Right renal pelvis (tissue), 4 donors: ENCODE measurements around the gene OBSCN. TPM values are rescaled to one million over a fixed set of nuclear protein-coding genes. Genes with fewer than 3 reads are reported as not detected.

ENCODE experiments used
- DNase-seq, 4 donors: peaks; one replicate each; pipeline ENCODE4 v3.0.0-alpha.2; 2013; ENCODE audit warnings: low read depth in 4 of 4, low spot score in 3 of 4, missing footprints in 1 of 4
- polyA plus RNA-seq, 4 donors: library from polyadenylated mRNA; unstranded; fragments of 120-200 nt; gene quantifications; one replicate each; pipeline ENCODE4 v1.2.1, GENCODE V29; 2013; ENCODE audit not compliant: insufficient read length in 4 of 4

The OBSCN gene
- polyA plus RNA-seq, 4 donors: 24.6 to 31.8 (median 28.1) TPM

DNA sequence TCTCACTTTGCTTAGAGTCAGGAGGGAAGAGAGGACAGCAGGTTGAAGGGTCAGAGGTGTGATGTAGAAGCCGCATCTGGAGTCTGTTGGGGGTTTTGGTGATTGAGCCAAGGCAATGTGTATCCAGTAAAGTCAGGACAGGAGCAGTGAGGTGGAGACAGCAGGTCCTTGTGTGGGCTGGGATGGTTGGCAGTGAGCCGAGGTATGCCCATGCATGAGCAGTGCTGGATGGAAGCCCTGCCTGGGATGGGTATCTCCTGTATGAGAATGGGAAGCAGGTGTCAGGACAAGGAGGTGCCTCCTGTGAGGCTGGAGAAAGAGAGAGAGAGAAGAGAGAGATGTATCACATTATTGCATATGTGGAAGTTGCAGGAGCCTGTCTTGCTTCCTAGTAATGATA lies 90.0 kb downstream of the OBSCN start:
- DNase-seq: no peak

DNA sequence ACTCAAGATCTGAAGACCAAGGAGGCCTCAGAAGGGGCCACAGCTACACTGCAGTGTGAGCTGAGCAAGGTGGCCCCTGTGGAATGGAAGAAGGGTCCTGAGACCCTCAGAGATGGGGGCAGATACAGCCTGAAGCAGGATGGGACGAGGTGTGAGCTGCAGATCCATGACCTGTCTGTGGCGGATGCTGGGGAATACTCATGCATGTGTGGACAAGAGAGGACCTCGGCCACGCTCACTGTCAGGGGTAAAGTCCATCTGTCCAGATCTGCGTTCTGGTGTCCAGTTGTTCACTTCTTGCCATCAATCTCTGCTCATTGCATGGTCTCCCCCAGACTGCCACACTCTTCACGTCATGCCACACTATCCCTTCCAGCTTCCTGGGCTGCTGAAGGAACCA lies 90.6 kb downstream of the OBSCN start:
- no peak for DNase-seq

DNA sequence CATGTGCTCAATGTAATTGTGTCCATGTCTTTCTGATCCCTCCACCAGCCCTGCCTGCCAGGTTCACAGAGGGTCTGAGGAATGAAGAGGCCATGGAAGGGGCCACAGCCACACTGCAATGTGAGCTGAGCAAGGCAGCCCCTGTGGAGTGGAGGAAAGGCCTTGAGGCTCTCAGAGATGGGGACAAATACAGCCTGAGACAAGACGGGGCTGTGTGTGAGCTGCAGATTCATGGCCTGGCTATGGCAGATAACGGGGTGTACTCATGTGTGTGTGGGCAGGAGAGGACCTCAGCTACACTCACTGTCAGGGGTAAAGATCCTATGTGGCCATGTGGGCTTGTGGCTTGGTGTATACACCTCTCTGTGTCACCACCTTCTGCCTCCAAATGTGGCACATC lies 91.4 kb downstream of the OBSCN start:
- no peak for DNase-seq

DNA sequence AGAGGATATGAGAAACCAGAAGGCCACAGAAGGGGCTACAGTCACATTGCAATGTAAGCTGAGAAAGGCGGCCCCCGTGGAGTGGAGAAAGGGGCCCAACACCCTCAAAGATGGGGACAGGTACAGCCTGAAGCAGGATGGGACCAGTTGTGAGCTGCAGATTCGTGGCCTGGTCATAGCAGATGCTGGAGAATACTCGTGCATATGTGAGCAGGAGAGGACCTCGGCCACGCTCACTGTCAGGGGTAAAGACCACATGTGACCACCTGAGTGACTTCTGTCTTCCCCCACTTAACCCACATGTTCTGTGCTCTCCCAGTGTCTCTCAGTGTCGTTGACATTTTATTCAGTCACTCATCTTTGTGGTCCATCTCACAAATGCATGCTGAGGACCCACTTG lies 92.1 kb downstream of the OBSCN start:
- no peak for DNase-seq

DNA sequence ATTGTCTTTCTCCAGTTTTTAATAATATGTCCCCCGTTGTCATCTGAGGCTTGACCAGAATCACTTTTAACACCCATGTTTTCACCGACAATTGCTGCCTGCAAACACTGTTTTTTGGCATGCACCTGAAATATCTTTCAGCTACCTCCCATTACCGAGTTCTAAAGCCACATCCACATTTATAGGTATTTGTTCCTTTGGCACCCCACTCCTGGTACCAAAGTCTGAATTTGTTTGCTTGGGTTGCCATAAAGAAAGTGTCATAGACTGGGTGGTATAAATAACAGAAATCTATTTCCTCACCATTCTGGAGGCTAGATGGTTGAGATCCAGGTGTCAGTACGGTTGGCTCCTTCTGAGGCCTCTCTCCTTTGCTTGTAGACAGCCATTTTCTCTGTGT lies 94.2 kb downstream of the OBSCN start:
- DNase-seq: no peak

DNA sequence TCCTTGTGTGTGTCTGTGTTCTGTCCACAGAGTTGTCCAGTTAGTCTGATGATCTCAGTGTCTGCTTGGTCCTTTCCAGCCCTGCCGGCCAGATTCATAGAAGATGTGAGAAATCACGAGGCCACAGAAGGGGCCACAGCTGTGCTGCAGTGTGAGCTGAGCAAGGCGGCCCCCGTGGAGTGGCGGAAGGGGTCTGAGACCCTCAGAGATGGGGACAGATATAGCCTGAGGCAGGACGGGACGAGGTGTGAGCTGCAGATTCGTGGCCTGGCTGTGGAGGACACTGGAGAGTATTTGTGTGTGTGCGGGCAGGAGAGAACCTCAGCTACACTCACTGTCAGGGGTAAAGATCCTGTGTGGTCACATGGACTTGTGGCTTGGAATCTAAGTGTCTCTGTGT lies 95.8 kb downstream of the OBSCN start:
- DNase-seq: no peak

DNA sequence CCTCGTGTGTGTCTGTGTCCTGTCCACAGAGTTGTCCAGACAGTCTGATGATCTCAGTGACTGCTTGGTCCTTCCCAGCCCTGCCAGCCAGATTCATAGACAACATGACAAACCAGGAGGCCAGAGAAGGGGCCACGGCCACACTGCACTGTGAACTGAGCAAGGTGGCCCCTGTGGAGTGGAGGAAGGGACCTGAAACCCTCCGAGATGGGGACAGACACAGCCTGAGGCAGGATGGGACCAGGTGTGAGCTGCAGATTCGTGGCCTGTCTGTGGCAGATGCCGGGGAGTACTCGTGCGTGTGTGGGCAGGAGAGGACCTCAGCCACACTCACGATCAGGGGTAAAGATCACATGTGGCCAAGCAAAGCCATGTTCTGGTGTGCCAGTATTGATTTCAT lies 96.4 kb downstream of the OBSCN start:
- no peak for DNase-seq

DNA sequence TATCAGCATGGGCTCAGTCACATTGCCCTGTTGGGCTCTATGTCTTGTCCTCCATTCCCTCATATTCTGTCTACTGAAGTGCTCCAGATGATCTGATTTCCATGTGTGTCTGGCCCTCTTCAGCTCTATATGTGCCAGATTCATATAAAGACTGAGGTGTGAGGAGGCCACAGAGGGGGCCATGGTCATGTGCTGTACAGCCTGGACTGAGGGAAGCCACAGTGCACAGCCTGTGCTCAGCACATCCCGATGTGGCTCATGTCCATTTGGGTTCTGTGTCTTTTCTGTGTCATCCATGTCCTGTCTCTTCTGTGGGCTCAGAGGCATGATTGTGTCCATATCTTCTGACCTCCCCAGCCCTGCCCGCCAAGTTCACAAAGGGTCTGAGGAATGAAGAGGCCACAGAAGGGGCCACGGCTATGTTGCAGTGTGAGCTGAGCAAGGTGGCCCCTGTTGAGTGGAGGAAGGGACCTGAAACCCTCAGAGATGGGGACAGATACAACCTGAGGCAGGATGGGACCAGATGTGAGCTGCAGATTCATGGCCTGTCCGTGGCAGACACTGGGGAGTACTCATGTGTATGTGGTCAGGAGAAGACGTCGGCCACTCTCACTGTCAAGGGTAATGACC lies 97.0 kb downstream of the OBSCN start:
- no peak for DNase-seq

DNA sequence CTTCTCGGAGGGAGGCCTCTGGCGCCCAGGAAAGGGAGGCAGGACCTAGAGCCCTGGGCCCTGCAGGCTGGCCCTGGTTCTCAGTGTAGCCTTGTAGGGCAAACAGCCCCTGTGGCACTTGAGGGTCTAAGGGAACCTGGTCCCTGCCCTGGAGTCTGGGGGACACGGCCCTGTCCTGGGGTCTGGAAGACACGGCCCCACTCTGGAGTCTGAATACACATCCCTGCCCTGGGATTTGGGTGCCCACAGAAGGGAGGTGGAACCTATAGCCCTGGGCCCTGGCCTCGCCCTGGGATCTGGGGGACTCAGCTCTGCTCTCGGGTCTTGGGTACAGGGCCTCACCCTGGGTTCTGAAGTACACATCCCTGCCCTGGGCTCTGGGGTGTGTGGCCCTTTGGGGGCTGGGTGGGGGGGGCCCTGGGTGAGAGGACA lies 97.9 kb downstream of the OBSCN start:
- DNase-seq: no peak

DNA sequence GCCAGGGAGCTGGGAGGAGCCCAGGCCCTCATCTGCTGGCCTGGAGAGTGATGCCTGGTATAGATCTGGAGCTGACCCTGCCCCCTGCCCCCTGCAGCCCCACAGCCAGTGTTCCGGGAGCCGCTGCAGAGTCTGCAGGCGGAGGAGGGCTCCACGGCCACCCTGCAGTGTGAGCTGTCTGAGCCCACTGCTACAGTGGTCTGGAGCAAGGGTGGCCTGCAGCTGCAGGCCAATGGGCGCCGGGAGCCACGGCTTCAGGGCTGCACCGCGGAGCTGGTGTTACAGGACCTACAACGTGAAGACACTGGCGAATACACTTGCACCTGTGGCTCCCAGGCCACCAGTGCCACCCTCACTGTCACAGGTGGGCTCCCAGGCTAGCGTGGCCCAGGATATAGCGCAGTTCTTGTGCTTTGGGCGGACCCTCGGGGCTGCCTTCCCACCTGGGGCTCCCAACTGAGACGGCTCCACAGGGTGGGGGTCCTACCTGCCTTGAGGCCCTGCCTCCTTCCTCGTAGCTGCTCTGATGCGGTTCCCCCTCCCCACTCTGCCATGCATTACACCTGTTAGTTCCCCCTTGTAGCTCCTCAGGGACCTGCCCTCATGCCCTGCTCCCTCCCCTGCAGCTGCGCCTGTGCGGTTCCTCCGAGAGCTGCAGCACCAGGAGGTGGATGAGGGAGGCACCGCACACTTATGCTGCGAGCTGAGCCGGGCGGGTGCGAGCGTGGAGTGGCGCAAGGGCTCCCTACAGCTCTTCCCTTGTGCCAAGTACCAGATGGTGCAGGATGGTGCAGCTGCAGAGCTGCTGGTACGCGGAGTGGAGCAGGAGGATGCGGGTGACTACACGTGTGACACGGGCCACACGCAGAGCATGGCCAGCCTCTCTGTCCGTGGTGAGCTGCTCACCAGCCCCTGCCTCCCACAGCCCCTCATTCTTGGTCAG lies 98.7 kb downstream of the OBSCN start:
- DNase-seq: no peak

DNA sequence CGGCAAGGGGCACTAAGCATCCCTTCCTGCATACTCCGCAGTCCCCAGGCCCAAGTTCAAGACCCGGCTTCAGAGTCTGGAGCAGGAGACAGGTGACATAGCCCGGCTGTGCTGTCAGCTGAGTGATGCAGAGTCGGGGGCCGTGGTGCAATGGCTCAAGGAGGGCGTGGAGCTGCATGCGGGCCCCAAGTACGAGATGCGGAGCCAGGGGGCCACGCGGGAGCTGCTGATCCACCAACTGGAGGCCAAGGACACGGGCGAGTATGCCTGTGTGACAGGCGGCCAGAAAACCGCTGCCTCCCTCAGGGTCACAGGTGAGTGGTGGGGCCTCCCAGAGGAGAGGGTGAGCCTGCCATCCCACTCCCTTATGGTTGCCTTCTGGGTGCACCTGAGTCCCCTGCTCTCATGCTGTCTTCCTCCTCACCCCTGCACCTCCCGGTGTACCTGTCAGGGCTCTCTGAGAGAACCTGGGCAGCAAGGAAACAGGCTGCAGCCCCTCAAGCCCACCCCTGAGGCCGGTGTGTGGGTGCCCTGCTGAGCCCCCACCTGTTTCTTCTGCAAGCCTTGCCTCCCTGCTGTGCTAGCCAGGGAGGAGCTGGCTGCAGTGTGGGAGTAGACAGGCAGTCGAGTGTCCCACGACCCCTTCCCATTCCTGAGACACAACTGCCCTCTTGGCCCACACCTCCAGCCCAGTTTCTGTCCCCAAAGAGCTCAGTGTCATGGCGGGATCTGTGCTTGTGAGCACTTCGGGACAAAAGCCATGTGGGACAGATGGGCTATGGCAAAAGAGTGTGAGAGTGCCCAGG lies 99.6 kb downstream of the OBSCN start:
- DNase-seq: no peak

DNA sequence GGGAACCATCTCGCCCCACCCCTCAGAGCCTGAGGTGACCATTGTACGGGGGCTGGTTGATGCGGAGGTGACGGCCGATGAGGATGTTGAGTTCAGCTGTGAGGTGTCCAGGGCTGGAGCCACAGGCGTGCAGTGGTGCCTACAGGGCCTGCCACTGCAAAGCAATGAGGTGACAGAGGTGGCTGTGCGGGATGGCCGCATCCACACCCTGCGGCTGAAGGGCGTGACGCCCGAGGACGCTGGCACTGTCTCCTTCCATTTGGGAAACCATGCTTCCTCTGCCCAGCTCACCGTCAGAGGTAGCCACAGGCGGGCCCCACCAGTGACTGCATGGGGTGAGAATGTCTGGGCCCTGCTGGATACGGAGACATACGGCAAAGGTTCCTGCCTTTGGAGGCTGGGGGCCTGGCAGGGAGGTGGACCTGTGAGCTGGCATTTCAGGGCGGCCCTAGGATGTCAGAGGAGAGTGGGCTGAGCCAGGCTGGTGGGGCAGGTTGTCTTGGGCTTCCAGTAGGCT lies 100.3 kb downstream of the OBSCN start:
- DNase-seq: no peak

DNA sequence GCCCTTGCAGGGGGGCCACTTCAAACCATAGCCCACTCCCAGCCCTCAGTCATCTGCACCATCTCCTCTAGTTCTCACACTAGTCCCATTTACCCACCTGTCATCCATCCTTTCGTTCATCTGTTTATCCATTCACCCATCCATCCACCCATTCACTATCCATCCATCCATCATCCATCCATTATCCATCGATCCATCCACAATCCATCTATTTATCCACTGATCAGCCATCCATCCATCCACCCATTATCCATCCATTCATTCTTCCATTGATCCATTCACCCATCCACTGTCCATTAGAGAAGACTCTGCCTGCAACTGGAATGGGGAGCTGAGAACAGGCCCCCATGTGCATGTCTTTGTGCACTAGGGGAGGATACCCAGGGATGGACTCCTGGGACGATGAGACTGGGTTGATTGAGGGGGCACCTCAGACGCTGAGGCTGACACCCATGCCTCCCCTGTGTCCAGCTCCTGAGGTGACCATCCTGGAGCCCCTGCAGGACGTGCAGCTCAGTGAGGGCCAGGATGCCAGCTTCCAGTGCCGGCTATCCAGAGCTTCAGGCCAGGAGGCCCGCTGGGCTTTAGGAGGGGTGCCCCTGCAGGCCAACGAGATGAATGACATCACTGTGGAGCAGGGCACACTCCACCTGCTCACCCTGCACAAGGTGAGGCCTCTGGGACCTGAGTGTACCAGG lies 100.9 kb downstream of the OBSCN start:
- no peak for DNase-seq

DNA sequence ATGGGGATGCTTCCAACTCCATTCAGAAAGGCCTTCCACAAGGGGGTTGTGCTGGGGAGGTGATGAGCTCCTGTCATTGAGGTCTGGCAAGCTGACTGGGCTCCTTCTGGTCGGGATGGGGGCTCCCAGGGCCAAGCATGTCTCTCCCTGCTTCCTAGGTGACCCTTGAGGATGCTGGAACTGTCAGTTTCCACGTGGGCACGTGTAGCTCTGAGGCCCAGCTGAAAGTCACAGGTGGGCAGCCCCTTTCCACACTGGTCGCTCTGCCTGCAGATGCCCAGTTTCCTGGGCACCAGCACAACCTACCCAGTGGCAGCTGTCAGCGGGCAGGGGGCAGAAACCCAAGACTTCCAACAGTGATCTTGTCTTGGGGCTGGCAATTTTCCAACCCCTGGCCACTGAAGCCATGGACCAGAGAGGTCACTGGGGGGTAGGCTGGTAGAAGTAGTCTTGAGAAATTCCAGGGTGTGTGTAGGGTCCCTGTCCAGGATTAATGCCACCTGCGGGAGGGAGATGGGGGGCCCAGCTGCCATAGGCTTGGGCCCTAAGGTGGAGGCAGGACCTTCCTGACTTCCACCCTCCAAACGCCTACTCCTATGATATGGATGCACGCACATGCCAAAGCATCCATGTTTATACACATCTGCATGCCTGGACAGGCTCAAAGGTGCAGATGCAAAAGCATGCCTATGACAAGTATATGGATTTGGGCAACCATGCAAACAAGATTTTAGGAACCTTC lies 101.7 kb downstream of the OBSCN start:
- DNase-seq: no peak

DNA sequence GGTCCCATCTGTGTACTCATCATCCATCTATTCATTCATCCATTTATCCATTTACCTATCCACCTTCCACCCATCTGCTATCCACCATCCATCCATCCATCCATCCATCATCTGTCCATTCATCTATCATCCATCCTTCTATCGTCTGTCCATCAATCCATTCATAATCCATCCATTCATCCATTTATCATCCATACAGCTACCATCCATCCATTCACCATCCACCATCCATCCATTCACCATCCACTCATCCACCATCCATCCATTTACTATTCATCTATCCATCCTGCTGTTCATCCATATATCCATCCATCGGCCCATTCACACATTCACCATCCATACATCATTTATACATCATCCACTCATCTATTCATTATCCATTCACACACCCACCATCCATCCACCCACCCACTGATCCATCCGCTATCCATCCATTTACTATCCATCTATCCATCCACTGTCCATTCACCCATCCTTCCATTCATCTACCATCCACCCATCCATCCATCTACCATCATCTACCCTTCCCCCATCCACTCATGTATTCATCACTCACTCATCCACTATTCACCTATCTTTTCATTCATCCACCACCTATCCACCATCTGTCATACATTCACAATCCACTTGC lies 102.4 kb downstream of the OBSCN start:
- DNase-seq: no peak

DNA sequence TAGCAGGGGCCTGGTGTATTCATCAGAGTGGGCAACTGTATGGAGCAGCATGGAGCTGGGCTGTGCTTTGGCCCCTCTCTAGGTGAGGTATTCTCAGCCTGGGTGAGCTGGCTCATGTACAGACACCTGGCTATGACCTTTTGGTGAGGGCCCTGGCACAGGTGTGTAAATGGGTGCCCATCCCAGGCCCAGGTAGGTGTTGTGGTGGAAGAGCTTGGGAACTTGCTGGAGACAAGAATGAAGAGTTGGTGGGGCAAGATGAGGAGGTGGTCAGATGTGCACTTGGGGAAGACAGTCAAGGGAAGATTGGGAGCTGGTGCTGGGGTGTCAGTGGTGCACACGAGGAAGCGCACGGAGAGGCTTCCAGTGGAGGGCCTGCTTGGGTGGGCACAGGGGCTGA lies 103.2 kb downstream of the OBSCN start:
- DNase-seq: no peak

DNA sequence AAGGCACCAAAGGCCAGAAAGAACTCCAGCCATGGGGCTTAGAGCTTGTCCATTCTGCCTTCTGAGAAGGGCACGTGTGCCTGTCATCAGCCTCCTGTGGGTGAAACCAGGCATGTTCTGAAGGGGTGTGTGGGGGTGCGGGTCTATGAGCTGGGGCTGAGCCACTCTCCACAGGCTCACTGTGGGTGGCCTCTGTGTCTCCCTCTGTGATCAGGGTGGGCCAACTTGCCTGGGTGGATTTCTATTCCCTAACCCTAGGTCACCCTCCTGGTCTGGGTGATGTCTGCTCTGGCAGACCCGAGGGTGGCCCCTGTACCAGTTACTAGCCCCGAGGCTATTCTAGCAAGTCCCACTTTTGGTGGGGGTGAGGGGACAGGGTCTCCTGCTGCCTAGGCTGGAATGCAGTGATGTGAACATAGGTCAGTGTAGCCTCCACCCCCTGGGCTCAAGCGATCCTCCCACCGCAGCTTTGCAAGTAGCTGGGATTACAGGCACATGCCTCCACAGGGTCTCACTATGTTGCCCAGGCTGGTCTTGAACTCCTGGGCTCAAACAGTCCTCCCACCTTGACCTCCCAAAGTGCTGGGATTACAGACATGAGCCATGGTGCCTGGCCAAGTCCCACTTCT lies 104.4 kb downstream of the OBSCN start:
- DNase-seq: no peak

DNA sequence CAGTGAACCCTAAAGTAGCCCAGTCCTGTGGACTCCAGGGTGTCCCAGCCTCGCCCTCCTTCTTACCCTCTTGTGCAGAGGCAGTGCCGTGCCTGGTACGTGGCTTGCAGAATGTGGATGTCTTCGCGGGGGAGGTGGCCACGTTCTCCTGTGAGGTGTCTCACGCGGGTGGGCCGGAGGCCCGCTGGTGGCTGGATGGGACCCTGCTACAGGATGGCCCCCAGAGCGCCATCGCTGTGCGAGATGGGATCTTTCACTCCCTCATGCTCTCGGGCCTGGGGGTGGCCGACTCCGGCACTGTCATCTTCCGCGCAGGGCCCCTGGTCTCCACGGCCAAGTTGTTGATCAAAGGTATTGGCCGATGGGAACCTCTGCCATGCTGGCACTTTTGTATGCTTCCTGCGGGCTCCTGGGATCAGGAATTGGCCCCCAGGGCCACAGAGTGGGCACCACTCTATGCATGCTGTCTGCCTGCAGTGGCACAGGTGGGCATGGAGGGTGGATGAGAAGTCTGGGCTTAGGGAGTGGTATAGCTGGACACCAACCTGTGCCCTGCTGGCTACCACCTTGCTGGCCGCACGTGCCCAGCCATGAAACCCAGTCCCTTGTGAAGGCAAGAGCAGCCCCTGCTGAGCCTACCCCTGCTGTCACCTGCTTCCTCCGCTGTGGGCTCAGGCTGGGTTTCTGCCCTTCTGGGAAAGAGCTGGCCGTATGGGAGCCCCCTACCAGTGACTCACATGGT lies 105.9 kb downstream of the OBSCN start:
- no peak for DNase-seq
